GM12873 (cell line): Measurements from ENCODE around the gene SPSB1.

Experiments
- TF ChIP-seq, protein P1 (sequence below): IDR thresholded peaks from 2 replicates; pipeline ENCODE4 v1.5.1; 2012; ENCODE audit warnings: low read depth, mild to moderate bottlenecking, moderate library complexity, low read length, control low read depth; ENCODE audit not compliant: insufficient read depth; ENCODE audit errors: missing control alignments

The SPSB1 gene

DNA sequence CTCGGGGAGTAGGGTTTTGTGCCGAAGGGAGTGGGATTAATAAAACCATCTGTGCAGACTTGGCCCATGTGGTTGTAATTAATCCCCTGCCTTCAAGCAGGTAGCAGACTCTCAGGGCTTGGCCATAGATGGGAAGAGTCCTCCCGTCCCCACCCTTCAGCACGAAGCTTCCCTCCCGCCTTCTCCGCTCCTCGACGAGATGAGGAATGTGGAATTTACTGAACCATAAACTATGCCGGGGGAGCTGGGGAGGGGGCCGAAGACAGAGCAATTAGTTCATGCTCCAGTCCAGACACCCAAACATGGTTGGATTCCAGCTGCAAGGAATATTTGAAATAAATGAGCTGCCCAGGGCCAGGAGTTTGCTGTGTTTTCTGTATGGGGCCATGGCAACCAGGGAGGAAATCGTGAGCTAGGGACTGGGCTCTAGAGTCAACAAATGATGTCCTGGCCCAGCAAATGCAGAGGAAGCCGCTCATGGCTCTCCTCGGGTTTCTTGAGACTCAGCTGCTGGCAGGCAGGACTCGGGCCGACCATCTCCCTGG, 78.8 kb downstream of the SPSB1 start:
- TF ChIP-seq, protein P1, sequence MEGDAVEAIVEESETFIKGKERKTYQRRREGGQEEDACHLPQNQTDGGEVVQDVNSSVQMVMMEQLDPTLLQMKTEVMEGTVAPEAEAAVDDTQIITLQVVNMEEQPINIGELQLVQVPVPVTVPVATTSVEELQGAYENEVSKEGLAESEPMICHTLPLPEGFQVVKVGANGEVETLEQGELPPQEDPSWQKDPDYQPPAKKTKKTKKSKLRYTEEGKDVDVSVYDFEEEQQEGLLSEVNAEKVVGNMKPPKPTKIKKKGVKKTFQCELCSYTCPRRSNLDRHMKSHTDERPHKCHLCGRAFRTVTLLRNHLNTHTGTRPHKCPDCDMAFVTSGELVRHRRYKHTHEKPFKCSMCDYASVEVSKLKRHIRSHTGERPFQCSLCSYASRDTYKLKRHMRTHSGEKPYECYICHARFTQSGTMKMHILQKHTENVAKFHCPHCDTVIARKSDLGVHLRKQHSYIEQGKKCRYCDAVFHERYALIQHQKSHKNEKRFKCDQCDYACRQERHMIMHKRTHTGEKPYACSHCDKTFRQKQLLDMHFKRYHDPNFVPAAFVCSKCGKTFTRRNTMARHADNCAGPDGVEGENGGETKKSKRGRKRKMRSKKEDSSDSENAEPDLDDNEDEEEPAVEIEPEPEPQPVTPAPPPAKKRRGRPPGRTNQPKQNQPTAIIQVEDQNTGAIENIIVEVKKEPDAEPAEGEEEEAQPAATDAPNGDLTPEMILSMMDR = no peak

DNA sequence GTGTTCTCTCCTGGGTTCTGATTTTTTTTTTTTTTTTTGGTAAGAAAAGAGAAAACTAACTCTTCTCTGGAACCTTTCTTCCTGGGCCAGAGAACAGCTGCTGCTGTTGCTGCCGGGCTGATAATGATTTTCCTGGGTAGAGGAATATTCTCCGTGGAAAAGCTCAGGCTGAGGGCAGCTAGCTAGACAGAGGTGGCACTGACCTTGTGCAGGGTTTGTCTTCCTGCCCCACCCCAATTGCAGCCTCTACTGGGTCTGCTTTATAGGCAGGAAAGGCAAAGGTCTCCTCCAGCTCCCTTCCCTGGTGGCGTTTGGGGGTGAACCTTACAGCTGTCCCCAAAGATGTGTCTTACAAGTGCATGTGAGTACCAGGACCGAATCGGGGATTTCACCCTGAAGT, 79.3 kb downstream of the SPSB1 start:
- TF ChIP-seq, protein P1 = no peak

DNA sequence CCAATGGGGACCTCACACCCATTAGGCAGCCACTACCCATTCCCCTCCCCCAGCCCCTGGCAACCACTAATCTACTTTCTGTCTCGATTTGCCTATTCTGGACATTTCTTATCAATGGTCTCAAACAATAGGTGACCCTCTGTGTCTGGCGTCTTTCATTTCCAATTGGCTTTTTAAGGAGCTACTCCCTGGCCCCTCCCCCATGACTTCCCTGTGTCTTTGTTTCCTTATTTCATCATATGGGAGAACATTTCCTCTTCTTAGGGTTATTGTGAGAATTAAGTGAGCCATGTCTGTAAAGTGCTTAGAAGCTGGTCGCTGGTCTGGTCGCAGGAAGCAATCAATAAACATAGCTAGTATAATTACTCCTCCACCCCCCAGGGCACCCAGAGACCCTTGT, 80.9 kb downstream of the SPSB1 start:
- TF ChIP-seq, protein P1 = no peak

DNA sequence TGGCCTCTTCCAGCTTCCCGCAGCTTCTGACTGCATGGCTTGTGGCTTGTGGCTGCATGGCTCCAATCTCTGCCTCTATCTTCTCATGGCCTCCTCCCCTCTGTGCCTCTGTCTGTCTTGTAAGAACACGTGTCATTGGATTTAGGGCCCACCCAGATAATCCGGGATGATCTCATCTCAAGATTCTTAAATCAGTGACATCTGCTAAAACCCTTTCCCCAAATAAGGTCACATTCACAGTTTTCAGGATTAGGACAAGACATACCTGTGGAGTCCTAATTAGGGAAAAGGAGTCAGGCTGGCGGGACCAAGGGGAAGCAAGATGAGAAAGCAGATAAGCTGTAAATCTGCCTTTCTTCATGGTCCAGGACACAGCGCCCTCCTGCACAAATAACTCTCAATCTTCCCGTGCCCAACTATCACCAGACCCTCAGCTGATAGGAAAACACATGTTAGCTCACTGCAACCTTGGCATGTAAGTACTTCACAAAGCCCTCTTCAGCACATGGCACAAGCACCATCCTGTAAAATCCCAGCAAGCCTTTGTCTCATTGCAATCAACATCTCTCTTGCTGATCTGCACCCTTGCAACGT, 82.2 kb downstream of the SPSB1 start:
- TF ChIP-seq, protein P1 = no peak

DNA sequence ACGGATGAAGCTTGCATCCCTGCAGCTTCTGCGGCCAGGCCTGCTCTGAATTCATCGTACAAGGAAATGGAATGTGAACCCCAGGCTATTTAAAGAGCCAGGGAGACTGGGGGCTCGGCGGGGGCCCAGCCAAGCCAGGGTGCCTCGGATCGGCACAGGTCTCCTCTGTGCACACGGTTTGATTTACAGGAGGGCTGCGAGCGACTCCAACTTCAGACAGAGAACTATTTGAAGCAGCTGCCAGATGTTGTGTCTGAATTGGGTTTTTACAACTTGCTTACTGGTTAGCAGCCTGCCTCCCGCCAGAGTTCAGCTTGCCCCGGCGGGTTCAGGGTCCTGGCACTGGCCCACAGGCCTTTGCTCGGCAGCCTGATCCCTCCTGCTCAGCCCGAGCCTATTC, 83.2 kb downstream of the SPSB1 start:
- TF ChIP-seq, protein P1 = no peak

DNA sequence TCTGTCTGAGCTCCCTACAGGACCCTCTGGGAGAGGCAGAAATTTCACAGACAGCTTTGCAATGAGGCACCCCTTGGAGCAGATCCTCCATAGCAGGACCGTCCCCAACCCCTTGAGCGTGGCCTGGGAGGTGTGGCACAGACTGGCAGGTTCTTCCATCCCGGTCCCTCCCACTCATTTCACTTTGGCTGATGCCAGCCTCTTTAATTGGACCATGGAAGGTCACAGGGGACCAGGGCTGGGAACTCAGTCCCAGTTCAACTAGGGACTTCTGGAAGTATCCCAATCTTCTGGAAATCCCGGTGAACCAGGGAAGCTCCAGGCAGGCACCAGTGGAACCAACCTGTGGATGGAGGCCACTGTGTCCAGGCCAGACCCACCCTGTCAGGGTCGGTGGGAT, 83.7 kb downstream of the SPSB1 start:
- TF ChIP-seq, protein P1 = no peak

DNA sequence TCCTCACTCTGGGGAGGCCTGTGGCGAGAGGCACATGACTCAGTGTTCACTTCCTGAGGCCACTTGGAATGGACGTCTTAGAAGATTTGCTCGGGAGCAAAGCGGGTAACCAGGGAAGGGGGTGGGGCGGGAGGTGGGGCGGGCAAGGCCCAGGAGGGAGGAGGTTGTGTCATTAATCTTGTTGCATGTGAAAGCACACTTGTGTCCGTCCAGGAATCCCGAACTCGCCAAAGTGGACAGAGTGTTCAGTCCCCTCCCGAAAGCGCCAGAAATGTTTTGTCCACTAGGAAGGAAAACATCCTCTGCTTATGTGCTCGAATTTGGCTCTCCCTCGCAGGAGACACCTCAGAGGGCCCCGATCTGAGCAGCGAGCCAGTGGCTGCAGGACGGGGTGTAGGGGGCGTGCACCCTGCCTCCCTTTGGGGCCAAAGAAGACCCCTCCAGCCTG, 84.2 kb downstream of the SPSB1 start:
- TF ChIP-seq, protein P1 = no peak
